GM18907 (cell line): ENCODE data around the gene BHLHA9.
"Not testable (repeated sequence)": the region's sequence is repeated elsewhere in the genome, so short reads cannot be mapped to it uniquely, and the experiment has no call there.

ENCODE experiments used
- ATAC-seq: cut with Tn5 transposase; IDR thresholded peaks from one replicate; pipeline ENCODE4 v1.9.1; 2021; ENCODE audit warnings: mild to moderate bottlenecking, moderate library complexity; ENCODE audit not compliant: unreplicated experiment

BHLHA9 gene

DNA sequence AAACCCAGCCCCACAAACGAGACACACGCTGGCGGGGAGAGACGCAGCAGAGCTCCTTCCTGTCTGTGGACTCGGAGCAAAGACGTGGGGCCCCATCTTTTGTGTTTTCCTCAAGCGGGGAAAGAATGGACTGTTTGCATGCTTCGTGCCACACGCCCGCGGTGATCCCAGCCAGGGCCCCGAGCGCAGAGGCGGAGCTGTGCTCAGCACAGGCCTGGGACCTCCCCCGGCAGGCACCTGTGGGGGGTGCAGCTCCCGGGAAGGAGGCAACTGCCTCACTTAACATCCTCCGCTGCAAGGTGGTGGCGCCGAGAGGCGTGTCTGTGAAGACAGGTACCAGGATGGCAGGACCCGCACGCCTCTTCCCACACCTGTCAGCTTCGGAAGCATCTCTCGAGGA lies 28.4 kb downstream of the BHLHA9 start:
- no peak for ATAC-seq

DNA sequence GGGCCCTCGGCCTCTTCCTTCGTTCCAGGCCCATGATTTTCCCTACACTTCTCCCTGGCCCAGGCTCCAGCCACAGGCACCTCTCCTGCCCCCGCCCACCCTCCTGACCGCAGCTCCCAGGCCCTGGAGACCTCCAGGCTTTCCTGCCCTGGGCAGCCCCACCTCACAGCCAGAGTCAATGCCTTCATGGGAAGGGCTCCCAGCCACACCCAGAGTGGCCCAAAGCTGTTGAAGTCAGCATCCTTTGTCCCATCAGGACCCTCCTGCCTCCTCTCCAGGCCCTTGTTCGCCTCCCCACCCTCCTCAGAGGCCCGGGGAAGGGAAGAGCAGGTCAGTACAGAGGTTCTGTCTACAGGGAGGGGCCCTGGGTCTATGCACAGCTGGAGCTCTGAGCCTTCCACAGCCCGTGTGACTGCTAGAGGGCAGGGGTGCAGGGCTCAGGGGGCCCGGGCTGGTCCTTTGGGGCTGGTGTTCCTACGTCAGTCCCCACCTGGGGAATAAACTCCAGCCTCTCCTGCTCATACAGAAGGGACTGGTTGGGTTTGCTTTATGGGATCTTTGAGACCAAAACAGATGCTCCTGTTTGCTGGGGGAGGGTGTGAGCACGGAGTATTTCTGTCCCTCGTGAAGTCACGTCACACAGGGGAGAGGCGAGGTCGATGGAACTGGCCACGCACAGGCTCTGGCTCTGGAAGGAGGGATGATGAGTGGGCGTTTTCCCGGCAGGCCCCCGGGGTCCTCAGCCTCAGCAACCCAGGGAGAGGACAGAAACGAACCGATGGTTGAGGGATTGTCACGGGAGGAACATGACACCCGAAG lies 29.5 kb downstream of the BHLHA9 start:
- no peak for ATAC-seq

DNA sequence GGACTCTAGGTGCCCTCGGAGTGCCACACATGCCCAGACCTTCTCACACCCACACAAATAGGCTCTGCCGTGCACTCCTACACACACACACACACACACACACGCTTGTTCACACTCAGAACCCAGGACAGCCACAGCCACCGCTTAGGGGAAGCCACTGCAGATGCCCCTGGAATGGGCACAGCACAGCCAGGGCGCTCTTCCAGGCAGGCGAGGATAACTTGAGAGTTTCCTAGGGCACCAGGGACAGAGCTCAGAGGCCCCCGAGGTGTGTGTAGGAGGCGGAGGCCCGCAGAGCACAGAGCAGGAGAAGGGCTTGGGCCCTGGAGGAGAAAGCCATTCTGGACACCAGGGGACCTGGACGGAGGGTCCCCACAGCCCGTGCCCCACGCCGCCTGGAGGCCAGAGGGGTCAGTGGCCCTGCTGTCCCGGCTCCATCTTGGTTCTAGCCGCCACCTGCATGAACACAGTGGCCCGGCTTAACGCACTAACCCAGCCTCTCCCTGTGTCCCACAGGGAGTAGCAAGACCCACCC lies 30.2 kb downstream of the BHLHA9 start:
- no peak for ATAC-seq

DNA sequence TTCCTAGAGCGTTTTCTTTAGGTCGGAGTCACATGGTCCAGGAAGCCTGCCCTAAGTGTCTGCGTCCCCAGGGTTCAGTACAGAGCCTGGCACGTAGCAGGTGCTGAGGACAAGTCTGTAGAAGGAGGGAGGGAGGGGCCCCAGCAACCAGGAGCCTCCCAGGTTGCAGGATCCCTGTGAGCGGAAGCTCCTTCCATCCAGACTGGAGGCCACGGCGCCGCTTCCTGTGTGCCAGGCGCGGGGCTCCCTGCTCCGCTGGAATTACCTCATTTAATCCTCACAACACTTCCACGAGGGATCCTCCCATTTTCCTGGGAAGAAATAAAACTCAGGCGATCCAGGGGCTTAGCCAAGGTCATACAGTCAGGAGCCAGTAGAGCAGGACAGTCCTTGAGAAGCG lies 31.3 kb downstream of the BHLHA9 start:
- ATAC-seq, result no peak

DNA sequence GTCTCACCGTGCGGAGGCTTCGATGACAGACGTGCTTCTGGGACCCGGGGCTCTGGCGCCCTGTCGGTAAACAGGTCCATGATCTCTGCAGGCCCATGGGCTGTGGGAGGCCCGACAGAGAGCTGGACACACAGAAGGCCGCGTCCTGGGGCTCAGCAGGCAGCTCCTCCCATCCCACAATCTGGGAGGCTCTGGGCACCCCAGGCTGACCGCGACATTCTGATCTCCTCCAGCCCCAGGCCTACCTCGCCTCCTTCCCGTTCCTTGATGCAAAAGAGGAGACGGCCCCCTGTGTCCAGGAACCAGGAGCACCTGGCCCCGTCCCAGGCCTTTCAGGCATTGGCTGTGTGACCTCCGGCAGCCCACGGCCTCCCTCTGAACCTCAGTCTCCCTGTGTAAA lies 32.5 kb downstream of the BHLHA9 start:
- no peak for ATAC-seq

DNA sequence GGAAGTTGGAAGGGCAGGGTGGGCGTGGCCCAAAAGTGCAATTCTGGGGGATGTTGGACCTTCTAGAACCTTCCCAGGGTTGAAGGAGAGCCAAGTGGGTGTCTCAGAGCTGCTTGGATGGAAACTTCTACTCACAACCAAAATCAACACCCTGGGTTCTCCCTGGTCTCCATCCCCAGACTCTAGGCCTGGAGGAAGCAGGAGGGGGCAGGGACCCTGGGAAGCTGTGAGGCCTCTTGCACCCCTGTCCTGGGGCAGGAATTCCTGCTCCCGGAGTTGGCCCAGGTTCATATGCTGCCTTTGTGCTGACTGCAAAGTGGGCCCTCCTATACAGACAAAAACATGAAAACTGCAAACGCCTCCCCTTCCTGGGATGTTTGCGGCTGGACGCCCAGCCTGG lies 34.3 kb downstream of the BHLHA9 start:
- ATAC-seq, result no peak

DNA sequence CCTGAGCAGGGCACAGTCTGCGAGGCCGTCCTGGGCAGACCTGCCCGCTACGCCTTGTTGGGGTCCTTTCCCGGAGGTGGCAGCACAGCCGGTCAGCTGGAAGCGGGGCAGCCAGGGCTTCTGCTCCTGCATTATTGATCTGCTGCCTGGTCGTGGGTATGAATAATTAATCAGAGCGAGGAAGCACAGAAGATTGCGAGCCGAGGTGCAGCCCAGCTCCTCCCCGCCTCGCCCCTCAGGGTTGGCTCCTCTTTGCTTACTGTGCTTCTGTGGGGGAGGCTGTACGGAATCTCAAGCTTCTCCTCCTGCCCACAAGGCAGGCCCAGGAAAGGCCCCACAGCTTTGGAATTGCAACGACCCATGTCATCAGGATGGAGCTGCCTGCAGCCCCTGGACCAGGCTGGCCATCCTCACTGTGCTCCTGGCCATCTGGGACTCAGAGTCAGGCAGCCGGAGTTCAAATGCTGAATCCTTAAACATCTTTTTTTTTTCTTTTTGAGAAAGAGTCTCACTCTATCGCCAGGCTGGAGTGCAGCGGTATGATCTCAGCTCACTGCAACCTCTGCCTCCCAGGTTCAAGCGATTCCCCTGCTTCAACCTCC lies 34.8 kb downstream of the BHLHA9 start:
- no peak for ATAC-seq

DNA sequence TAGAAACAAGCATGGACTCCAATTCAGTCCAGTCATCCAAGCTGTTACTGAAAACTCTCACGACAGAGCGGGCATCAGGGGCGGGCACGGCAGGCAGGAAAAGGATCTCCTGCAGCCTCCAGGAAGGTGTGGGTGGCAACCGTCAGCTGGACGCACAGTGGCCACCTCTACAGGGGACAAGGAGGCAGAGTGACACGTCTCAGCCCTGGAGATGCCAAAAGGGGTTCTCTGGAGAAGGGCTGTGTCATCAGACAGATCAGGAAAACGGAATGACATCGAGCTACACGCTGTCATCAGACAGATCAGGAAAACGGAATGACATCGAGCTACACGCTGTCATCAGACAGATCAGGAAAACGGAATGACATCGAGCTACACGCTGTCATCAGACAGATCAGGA lies 37.6 kb downstream of the BHLHA9 start:
- ATAC-seq, result not testable (repeated sequence)

DNA sequence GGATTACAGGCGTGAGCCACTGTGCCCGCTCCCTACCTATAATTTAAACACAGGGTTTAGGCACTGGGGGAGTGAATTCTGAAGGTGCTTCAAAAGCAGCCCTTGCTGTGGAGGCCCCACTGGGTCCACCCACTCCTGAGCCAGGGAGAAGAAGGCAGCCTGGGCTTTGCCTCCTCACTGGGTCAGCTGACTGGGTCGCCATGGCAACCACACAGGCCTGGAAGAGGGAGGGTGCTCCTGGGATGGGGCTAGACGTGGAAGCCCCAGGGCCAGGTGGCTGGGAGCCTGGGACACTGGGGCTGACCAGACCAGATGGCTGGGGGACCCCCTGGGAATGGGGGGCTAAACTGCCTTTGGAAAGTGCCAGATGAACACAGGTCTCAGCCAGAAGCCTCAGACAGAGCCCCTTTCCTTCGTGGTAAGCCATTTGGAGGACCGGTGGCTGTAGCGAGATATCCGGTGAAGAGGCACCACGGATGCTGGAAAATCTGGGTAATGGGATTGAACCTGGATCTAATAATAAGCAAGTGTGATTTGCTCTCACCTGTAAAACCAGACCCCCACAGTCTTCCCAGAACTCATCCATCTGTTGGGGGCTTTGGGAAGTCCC lies 42.1 kb downstream of the BHLHA9 start:
- no peak for ATAC-seq

DNA sequence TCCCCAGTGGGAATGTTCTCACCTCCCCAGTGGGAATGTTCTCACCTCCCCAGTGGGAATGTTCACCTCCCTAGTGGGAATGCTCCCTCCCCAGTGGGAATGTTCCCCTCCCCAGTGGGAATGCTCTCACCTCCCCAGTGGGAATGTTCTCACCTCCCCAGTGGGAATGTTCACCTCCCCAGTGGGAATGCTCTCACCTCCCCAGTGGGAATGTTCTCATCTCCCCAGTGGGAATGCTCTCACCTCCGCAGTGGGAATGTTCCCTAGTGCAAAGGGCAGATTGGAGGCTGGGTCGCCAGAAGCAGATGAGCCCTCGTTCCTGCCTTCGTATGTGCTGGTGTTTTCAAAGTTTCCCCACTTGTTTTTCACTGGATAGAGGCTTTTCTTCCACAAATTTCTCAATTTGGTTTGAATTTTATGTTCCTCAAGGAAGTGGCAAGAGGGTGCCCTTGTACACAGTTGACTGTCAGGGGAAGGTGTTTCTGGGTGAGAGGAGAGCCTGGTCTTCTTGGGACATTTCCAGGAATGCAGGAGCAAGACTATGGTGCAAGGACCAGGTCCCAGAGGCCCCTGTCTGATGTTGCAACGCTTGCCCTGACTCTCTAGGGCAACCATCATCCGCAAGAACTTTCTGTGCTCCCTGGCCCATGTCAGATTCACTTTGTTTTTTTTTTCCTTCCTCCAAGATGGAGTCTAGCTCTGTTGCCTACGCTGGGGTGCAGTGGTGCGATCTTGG lies 43.2 kb downstream of the BHLHA9 start:
- no peak for ATAC-seq

DNA sequence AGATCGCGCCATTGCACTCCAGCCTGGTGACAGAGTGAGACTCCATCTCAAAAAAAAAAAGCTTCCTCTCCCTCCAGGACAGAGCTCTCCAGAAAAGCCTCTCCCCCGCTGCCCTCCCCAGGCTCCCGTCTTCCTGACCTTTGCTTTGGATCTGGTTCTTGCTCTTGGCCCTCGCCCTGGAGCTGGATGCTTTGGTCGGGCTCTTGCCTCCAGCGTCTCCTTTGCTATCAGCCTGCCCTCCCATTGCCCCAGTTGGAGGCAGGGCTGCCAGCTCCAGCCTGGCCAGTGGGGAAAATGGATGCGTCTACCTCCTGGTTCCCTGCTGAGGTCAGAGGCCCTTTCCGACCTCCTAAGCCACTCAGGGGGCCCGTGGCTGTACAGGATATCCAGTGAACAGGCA lies 45.2 kb downstream of the BHLHA9 start:
- no peak for ATAC-seq

DNA sequence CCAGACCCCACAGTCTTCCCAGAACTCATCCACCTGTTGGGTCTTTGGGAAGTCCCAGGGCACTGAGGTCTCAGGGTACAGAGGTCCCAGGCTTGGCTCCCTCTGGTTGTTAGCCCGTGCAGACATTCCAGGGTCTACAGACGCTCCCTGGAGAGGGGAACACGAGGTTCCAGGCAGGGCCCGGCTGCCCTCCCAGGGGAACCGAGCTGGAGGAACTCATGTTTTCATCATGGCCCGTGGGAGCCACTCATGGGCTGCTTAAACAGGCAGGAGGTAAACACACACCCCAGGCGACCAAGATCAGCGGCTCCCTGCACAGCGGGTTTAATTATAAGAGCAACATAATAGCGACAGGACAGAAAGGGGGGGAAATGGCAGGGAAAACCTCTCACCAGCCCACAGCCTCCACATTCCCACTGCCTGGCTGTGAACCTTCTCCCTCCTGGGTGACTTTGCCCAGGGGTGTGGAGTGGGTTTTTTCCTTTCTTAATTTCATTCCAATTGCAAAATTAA lies 45.7 kb downstream of the BHLHA9 start:
- ATAC-seq, result no peak
